Measurements from ENCODE around the gene PCSK2.

GRCh38 chr20:17505636-17506517 is 279.0 kb downstream of the PCSK2 start:
- TF ChIP-seq, protein P1, sequence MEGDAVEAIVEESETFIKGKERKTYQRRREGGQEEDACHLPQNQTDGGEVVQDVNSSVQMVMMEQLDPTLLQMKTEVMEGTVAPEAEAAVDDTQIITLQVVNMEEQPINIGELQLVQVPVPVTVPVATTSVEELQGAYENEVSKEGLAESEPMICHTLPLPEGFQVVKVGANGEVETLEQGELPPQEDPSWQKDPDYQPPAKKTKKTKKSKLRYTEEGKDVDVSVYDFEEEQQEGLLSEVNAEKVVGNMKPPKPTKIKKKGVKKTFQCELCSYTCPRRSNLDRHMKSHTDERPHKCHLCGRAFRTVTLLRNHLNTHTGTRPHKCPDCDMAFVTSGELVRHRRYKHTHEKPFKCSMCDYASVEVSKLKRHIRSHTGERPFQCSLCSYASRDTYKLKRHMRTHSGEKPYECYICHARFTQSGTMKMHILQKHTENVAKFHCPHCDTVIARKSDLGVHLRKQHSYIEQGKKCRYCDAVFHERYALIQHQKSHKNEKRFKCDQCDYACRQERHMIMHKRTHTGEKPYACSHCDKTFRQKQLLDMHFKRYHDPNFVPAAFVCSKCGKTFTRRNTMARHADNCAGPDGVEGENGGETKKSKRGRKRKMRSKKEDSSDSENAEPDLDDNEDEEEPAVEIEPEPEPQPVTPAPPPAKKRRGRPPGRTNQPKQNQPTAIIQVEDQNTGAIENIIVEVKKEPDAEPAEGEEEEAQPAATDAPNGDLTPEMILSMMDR (IDR thresholded peaks at IDR 0.05; ENCODE audit: low read depth, low read length, missing input control), result no peak
- TF ChIP-seq EGR1 (IDR thresholded peaks at IDR 0.05; ENCODE audit: low read depth in 2 of 2) (no peak), YY1 (IDR thresholded peaks at IDR 0.05) (no peak), REST (IDR thresholded peaks at IDR 0.05) (no peak), FOXA1 (IDR thresholded peaks at IDR 0.05) (no peak), TAF1 (conservative IDR thresholded peaks at IDR 0.05) (no peak)

Data from liver (tissue), 3 donors.